Uterus (tissue), 2 donors: ENCODE measurements around the gene PLEKHH1.

Source experiments
- POLR2A ChIP-seq, 2 donors: fragments of 450-650 bp; IDR thresholded peaks; one replicate each; pipeline ENCODE4 v1.6.1; 2016; ENCODE audit warnings: antibody characterized with exemption in 2 of 2, mild to moderate bottlenecking in 1 of 2, moderate library complexity in 1 of 2
- TF ChIP-seq, protein P1 (sequence below), 4 experiments: fragments of 200-600 bp in 2 of 4; fragments of 450-650 bp in 2 of 4; sonication (generic) in 2 of 4; IDR thresholded peaks; one replicate each; pipeline ENCODE4 v1.5.1; 2016 to 2019; ENCODE audit warnings: antibody characterized with exemption in 4 of 4, mild to moderate bottlenecking in 2 of 4, moderate library complexity in 1 of 4

DNA sequence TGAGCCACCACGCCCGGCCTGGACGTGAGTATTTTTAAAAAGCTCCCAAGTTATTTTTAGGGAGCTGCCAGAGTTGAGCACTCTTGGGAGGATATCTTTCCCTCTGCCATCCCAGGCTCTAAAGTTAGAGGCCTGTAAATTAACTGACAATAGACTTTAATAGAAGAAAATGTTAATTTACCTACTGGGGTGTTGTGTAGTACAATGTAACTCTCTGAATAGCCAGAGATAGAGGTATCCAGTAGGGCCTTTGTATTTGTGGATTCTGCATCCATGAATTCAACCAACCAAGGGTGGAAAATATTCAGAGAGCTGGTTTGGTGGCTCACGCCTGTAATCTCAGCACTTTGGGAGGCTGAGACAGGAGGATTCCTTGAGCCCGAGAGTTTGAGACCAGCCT lies 74.6 kb downstream of the PLEKHH1 start:
- no peak for TF ChIP-seq POLR2A (IDR thresholded peaks at IDR 0.05)
- TF ChIP-seq, protein P1, sequence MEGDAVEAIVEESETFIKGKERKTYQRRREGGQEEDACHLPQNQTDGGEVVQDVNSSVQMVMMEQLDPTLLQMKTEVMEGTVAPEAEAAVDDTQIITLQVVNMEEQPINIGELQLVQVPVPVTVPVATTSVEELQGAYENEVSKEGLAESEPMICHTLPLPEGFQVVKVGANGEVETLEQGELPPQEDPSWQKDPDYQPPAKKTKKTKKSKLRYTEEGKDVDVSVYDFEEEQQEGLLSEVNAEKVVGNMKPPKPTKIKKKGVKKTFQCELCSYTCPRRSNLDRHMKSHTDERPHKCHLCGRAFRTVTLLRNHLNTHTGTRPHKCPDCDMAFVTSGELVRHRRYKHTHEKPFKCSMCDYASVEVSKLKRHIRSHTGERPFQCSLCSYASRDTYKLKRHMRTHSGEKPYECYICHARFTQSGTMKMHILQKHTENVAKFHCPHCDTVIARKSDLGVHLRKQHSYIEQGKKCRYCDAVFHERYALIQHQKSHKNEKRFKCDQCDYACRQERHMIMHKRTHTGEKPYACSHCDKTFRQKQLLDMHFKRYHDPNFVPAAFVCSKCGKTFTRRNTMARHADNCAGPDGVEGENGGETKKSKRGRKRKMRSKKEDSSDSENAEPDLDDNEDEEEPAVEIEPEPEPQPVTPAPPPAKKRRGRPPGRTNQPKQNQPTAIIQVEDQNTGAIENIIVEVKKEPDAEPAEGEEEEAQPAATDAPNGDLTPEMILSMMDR (IDR thresholded peaks at IDR 0.05): no peak
